CD14-positive monocyte (primary cell): Measurements from ENCODE around the gene ASCL3. TPM values are rescaled to one million over a fixed set of nuclear protein-coding genes. Genes with fewer than 3 reads are reported as not detected.

Experiments used
- DNase-seq, 3 donors: peaks; one replicate each; pipeline ENCODE4 v3.0.0-alpha.2; 2011 to 2022
- H2AFZ ChIP-seq: 2 replicates; pipeline ENCODE4 v1.6.0; 2012; ENCODE audit warnings: mild to moderate bottlenecking, low read depth, low read length, inconsistent platforms; ENCODE audit not compliant: insufficient read depth, poor library complexity, severe bottlenecking
- H3K27ac ChIP-seq, 2 donors: 1 replicate in 1 of 2; 2 replicates in 1 of 2; pipeline ENCODE4 v1.5.1; 2012 to 2013; ENCODE audit warnings: low read length in 2 of 2, control low read depth in 1 of 2, inconsistent platforms in 1 of 2, low read depth in 1 of 2, mild to moderate bottlenecking in 1 of 2
- H3K27me3 ChIP-seq, 2 donors: one replicate each; pipeline versions ENCODE4 v1.6.0 to v1.6.1; 2011 to 2013; ENCODE audit warnings: low read length in 2 of 2; ENCODE audit not compliant: control insufficient read depth in 2 of 2, insufficient read depth in 2 of 2
- H3K36me3 ChIP-seq, 2 donors: replicated peaks in 1 of 2; 1 replicate in 1 of 2; 2 replicates in 1 of 2; pipeline versions ENCODE4 v1.5.1 to v1.6.1; 2012 to 2013; ENCODE audit warnings: low read length in 2 of 2, control low read depth in 1 of 2, inconsistent platforms in 1 of 2, mild to moderate bottlenecking in 1 of 2; ENCODE audit not compliant: insufficient read depth in 2 of 2, control insufficient read depth in 1 of 2
- H3K4me1 ChIP-seq, 2 donors: 1 replicate in 1 of 2; 2 replicates in 1 of 2; pipeline versions ENCODE4 v1.5.1 to v1.6.1; 2012 to 2013; ENCODE audit warnings: low read length in 2 of 2, control low read depth in 1 of 2, inconsistent platforms in 1 of 2, mild to moderate bottlenecking in 1 of 2, moderate library complexity in 1 of 2; ENCODE audit not compliant: insufficient read depth in 2 of 2, control insufficient read depth in 1 of 2
- H3K4me2 ChIP-seq: replicated peaks from 2 replicates; pipeline ENCODE3; 2012; ENCODE audit warnings: low read length, moderate library complexity, mild to moderate bottlenecking; ENCODE audit not compliant: poor library complexity, severe bottlenecking; ENCODE audit errors: extremely low read depth
- H3K4me3 ChIP-seq, 3 experiments: fragments of 200-600 bp in 1 of 3; sonication (generic) in 1 of 3; replicated peaks in 1 of 3; 1 replicate in 2 of 3; 2 replicates in 1 of 3; pipeline ENCODE4 v1.5.1; 2011 to 2013; ENCODE audit warnings: low read length in 3 of 3, mild to moderate bottlenecking in 3 of 3, control low read depth in 2 of 3, low read depth in 2 of 3, inconsistent platforms in 1 of 3, moderate library complexity in 1 of 3
- H3K79me2 ChIP-seq: 2 replicates; pipeline ENCODE4 v1.6.0; 2012; ENCODE audit warnings: mild to moderate bottlenecking, control low read depth, inconsistent platforms, low read length, moderate library complexity; ENCODE audit not compliant: insufficient read depth
- H3K9ac ChIP-seq: 2 replicates; pipeline ENCODE4 v1.6.0; 2017; ENCODE audit warnings: low read length, mild to moderate bottlenecking; ENCODE audit not compliant: insufficient read depth, poor library complexity, severe bottlenecking
- H3K9me3 ChIP-seq, 2 donors: replicated peaks in 1 of 2; 1 replicate in 1 of 2; 2 replicates in 1 of 2; pipeline versions ENCODE4 v1.5.1 to v1.6.1; 2012 to 2013; ENCODE audit warnings: low read length in 2 of 2, control low read depth in 1 of 2; ENCODE audit not compliant: control insufficient read depth in 1 of 2, insufficient read depth in 1 of 2
- H4K20me1 ChIP-seq: 2 replicates; pipeline ENCODE4 v1.6.0; 2012; ENCODE audit warnings: mild to moderate bottlenecking, low read length, control low read depth, moderate library complexity; ENCODE audit not compliant: insufficient read depth
- H3K27ac Mint-ChIP-seq, 7 donors: one replicate each; pipeline ENCODE4 v1.8.0; 2020; ENCODE audit warnings: mild to moderate bottlenecking in 7 of 7, mixed read lengths in 7 of 7, moderate library complexity in 6 of 7, inconsistent platforms in 2 of 7
- H3K27me3 Mint-ChIP-seq, 3 donors: one replicate each; pipeline ENCODE4 v1.8.0; 2021 to 2022; ENCODE audit warnings: low read depth in 3 of 3, mild to moderate bottlenecking in 3 of 3, mixed read lengths in 3 of 3, moderate library complexity in 3 of 3, inconsistent platforms in 1 of 3
- H3K36me3 Mint-ChIP-seq, 2 donors: one replicate each; pipeline ENCODE4 v1.8.0; 2020; ENCODE audit warnings: mixed read lengths in 2 of 2, inconsistent platforms in 1 of 2, mild to moderate bottlenecking in 1 of 2
- H3K4me1 Mint-ChIP-seq: one replicate; pipeline ENCODE4 v1.8.0; 2020; ENCODE audit warnings: mild to moderate bottlenecking, mixed read lengths
- H3K4me3 Mint-ChIP-seq, 2 donors: one replicate each; pipeline ENCODE4 v1.8.0; 2020; ENCODE audit warnings: mild to moderate bottlenecking in 2 of 2, mixed read lengths in 2 of 2, moderate library complexity in 1 of 2
- H3K9me3 Mint-ChIP-seq, 7 donors: one replicate each; pipeline ENCODE4 v1.8.0; 2020 to 2022; ENCODE audit warnings: mixed read lengths in 7 of 7, mild to moderate bottlenecking in 6 of 7, moderate library complexity in 6 of 7, inconsistent platforms in 2 of 7
- WGBS: methylation state at CpG from one replicate; pipeline ENCODE4 v1.1.5; 2013; ENCODE audit warnings: missing lambda C conversion rate; ENCODE audit not compliant: insufficient coverage; 5-methylcytosine and 5-hydroxymethylcytosine counted together
- intact Hi-C, 2 donors: fragments of 100-400 bp; cut with micrococcal nuclease; formaldehyde crosslinking; loops; one replicate each; pipeline versions ENCODE4 v1.15.0 to v1.15.1; 2023
- polyA plus RNA-seq, 3 donors: library from polyadenylated mRNA; depleted of rRNA in 1 of 3; unstranded in 2 of 3; stranded (reverse) in 1 of 3; fragments of 300-500 nt in 2 of 3; fragments of >200 nt in 1 of 3; fragmentation: Illumina TruSeq in 2 of 3; gene quantifications; 1 replicate in 2 of 3; 2 replicates in 1 of 3; pipeline ENCODE4 v1.2.3, GENCODE V29; 2012 to 2021
- TF ChIP-seq, protein P1 (sequence below): fragments of 200-600 bp; IDR thresholded peaks from one replicate; pipeline ENCODE4 v1.8.0; 2022; ENCODE audit warnings: antibody characterized with exemption, mild to moderate bottlenecking

ASCL3 gene
- polyA plus RNA-seq, 3 donors = not detected

DNA sequence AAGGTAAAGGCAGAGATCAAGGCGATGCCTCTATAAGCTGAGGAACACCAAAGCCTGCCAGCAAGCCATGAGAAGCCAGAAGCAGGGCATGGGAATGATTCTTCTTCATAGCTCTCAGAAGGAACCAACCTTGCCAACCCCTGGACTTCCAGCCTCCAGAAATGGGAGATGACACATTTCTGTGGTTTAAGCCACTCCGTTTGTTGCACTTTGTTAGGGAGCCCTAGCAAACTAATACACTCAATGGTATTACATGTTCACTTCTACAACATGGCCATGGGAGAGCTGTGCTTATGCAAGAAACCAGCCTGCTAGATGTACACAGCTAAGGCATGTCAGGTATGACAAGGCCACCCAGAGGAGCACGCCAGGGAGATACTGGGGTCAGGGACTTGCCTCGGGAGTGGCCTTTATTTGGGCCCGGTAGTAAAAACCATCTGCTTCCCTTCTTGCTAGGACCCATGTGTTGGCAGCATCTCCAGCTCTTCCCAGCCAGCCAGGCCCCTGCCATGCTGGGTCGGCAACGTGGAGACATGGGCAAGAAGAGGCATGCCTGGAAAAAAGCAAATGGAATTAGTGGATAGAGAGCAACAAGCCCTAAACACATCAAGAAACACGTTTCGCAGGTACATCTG lies 13.7 kb downstream of the ASCL3 start:
- TF ChIP-seq, protein P1, sequence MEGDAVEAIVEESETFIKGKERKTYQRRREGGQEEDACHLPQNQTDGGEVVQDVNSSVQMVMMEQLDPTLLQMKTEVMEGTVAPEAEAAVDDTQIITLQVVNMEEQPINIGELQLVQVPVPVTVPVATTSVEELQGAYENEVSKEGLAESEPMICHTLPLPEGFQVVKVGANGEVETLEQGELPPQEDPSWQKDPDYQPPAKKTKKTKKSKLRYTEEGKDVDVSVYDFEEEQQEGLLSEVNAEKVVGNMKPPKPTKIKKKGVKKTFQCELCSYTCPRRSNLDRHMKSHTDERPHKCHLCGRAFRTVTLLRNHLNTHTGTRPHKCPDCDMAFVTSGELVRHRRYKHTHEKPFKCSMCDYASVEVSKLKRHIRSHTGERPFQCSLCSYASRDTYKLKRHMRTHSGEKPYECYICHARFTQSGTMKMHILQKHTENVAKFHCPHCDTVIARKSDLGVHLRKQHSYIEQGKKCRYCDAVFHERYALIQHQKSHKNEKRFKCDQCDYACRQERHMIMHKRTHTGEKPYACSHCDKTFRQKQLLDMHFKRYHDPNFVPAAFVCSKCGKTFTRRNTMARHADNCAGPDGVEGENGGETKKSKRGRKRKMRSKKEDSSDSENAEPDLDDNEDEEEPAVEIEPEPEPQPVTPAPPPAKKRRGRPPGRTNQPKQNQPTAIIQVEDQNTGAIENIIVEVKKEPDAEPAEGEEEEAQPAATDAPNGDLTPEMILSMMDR = no peak
- no peak overlapping the region for H2AFZ ChIP-seq

DNA sequence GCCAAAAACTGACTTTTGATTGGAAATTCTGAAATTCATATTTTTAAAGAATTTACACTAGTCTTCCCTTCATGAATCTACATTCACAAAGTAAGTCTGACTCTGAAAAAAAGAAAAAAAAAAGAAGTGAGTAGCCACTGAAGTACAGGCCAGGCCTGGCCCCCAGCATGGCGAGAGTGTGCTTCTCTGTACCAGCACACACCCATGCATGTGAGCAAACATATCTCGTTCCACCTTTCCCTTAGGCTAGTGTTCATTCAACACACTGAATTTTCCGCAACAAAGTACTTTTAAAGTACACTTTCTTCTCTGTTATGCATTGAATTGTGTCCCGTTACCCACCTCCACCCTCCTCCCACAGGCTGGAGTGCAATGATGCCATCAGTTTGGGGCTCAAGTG lies 14.6 kb downstream of the ASCL3 start:
- intact Hi-C loops = no loop called here
- TF ChIP-seq, protein P1 = no peak

More for the DNA sequence above, 13.7 kb downstream of the ASCL3 start:
- Histone ChIP-seq H4K20me1 (no peaks in the 10 kb centered on the region), H3K9ac (no peak overlapping the region), H3K27me3 (no peaks in the 10 kb centered on the region), H3K36me3 (peaks cover 0 to 4% of the 10 kb centered on the region in 2 donors), H3K4me1 (no peaks in the 10 kb centered on the region), H3K79me2 (no peaks in the 10 kb centered on the region), H3K4me2 (no peak overlapping the region), H3K27ac (no peak overlapping the region), H3K9me3 (no peaks in the 10 kb centered on the region), H3K4me3 (no peak overlapping the region)
- peaks cover 0 to 2% (median 0%) of the 10 kb centered on the region in 7 donors for H3K9me3 Mint-ChIP-seq
- no peak overlapping the region for H3K27ac Mint-ChIP-seq
- peaks cover under 1% of the 10 kb centered on the region for H3K4me1 Mint-ChIP-seq
- DNase-seq = no peak
- intact Hi-C loops = no loop called here
- no peak overlapping the region for H3K4me3 Mint-ChIP-seq
- 88% methylated on average over 6 of the region's 9 CpGs for WGBS
- peaks cover 0 to 3% (median 0%) of the 10 kb centered on the region in 3 donors for H3K27me3 Mint-ChIP-seq
- H3K36me3 Mint-ChIP-seq = peaks cover 1 to 13% of the 10 kb centered on the region in 2 donors

More for the DNA sequence above, 14.6 kb downstream of the ASCL3 start:
- Histone ChIP-seq H3K36me3 (peaks cover 0 to 7% of the 10 kb centered on the region in 2 donors), H3K9me3 (no peaks in the 10 kb centered on the region), H3K4me3 (no peak overlapping the region), H3K27me3 (no peaks in the 10 kb centered on the region), H3K4me1 (no peaks in the 10 kb centered on the region), H3K27ac (no peak overlapping the region), H4K20me1 (no peaks in the 10 kb centered on the region), H3K9ac (no peak overlapping the region), H2AFZ (no peak overlapping the region), H3K79me2 (no peaks in the 10 kb centered on the region), H3K4me2 (no peak overlapping the region)
- peaks cover 0 to 3% (median 0%) of the 10 kb centered on the region in 3 donors for H3K27me3 Mint-ChIP-seq
- peaks cover 4% of the 10 kb centered on the region for H3K4me1 Mint-ChIP-seq
- no peak overlapping the region for H3K27ac Mint-ChIP-seq
- peaks cover 0 to 2% (median 0%) of the 10 kb centered on the region in 7 donors for H3K9me3 Mint-ChIP-seq
- no peak for DNase-seq
- WGBS = 96% methylated on average over 4 of the region's 4 CpGs
- no peak overlapping the region for H3K4me3 Mint-ChIP-seq
- H3K36me3 Mint-ChIP-seq = peaks cover 1 to 13% of the 10 kb centered on the region in 2 donors
